Stimulated activated CD4-positive, alpha-beta T cell treated with anti-CD3 and anti-CD28 coated beads, TNF-alpha, amount 100 ng/mL, for 24 hours (primary cell): ENCODE results near the gene SLC43A2.

Experiments
- DNase-seq, 3 experiments: peaks; one replicate each; pipeline ENCODE4 v3.0.0-alpha.2; 2020; ENCODE audit warnings: low read depth in 3 of 3

The SLC43A2 gene

GRCh38 chr17:1623057-1623630, 5.5 kb downstream of the SLC43A2 start:
- DNase-seq = no peak

- DNase-seq = no peak
Measured at GRCh38 chr17:1621273-1621954, 7.2 kb downstream of the SLC43A2 start.

GRCh38 chr17:1620486-1620885, 8.1 kb downstream of the SLC43A2 start:
- DNase-seq = no peak

GRCh38 chr17:1617620-1618174, 10.9 kb downstream of the SLC43A2 start:
- no peak for DNase-seq

GRCh38 chr17:1616101-1616500, 12.5 kb downstream of the SLC43A2 start:
- no peak for DNase-seq

- DNase-seq = no peak
Measured at GRCh38 chr17:1612400-1612799, 16.2 kb downstream of the SLC43A2 start.

GRCh38 chr17:1611715-1612114, 16.9 kb downstream of the SLC43A2 start:
- DNase-seq = no peak

GRCh38 chr17:1608676-1609075, 20.0 kb downstream of the SLC43A2 start:
- no peak for DNase-seq

- no peak for DNase-seq
Measured at GRCh38 chr17:1607971-1608320, 20.7 kb downstream of the SLC43A2 start.

GRCh38 chr17:1606352-1606985, 22.2 kb downstream of the SLC43A2 start:
- DNase-seq = no peak

- no peak for DNase-seq
Measured at GRCh38 chr17:1605681-1606351, 22.8 kb downstream of the SLC43A2 start.

GRCh38 chr17:1604831-1605528, 23.7 kb downstream of the SLC43A2 start:
- DNase-seq = no peak

GRCh38 chr17:1601571-1601970, 27.1 kb downstream of the SLC43A2 start:
- DNase-seq = no peak

- no peak for DNase-seq
Measured at GRCh38 chr17:1598399-1599095, 30.1 kb downstream of the SLC43A2 start.

- DNase-seq = no peak
Measured at GRCh38 chr17:1597861-1598342, 30.7 kb downstream of the SLC43A2 start.

- DNase-seq = no peak
Measured at GRCh38 chr17:1593630-1593931, 35.1 kb downstream of the SLC43A2 start.

GRCh38 chr17:1592751-1593629, 35.6 kb downstream of the SLC43A2 start:
- DNase-seq = no peak

- no peak for DNase-seq
Measured at GRCh38 chr17:1591474-1592090, 37.1 kb downstream of the SLC43A2 start.

- DNase-seq = no peak
Measured at GRCh38 chr17:1590747-1591473, 37.7 kb downstream of the SLC43A2 start.
